Forelimb muscle (tissue), 1 donor: Measurements from ENCODE around the gene RAD21L1. TPM values are rescaled to one million over a fixed set of nuclear protein-coding genes. Genes with fewer than 3 reads are reported as not detected.

Experiments used
- DNase-seq: peaks from one replicate; pipeline ENCODE4 v3.0.0-alpha.2; 2013; ENCODE audit warnings: low read depth
- polyA plus RNA-seq: library from polyadenylated mRNA; unstranded; fragments of 120-200 nt; gene quantifications from one replicate; pipeline ENCODE4 v1.2.1, GENCODE V29; 2013; ENCODE audit not compliant: insufficient read length

Gene RAD21L1
- polyA plus RNA-seq, 1 donor = not detected

DNA sequence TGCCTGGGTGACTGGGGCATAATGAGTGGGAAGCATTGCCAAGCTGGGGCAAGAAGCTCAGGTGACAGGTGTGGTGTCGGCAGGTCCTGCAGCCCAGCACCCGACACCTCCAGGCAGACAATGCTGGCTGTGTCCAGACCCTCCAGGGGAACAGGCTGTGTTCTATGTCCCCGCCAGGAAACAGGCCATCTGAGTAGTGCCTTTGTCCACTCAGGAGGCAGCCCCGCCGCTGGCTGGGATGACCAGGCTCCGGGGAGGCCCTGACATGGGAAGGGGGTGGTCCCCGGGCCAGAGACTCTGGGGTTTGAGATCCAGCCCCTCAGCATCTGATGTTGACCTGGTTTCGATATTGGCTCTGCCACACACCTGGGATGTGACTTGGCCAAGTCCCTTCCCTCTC, 68.7 kb downstream of the RAD21L1 start:
- no peak for DNase-seq

DNA sequence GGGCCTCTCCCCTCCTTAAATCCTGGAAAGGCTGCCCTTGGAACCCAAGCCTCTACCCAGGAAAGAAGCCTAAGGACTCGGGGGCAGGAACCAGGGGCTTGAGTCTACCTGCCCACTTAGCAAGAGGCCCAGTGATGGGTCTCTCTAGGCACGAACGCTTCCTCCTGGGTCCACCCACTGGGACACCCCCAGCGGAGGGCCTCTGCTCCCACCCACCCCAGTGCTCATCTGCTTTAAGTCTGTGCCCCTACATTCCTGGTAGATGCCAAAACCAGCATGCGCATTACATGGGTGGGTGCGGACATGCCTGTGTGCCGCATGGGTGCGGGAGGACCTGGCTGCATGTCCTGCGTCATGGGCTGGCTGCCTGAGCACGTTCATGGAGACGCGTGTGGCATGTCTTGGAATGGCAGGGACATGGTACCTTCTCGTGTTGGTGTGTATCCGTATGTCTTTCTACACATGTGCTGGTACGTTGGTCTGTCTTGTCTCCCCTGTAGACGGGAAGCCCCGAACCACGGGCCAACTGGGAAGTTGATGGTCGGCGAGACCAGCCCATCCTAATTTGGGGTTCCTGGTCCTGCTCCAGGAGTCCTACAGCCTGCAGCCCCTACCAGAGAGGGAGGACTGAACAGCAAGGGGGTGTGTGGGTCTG, 69.6 kb downstream of the RAD21L1 start:
- no peak for DNase-seq

- no peak for DNase-seq
Measured at GRCh38 chr20:1296117-1296610, 70.3 kb downstream of the RAD21L1 start.

- DNase-seq = no peak
Measured at GRCh38 chr20:1296922-1297321, 71.1 kb downstream of the RAD21L1 start.

DNA sequence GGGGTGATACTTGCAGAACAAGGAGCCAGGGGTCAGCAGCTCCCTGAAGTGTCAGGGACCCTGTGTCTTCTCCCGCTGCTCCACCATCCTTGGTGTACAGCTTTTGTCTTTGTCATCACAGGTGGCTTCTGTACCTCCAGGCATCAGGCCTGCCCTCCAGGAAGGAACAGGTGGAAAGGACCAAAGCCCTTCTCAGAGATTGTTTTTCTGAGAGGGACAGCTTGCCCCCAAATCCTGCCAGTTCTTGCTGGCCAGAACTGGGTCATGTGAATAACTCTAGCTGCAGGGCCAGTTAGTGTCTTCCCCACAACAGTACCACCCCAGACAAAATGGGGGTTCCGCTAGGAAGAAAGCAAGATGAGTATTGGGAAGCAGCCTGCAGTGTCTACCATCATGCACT, 71.6 kb downstream of the RAD21L1 start:
- DNase-seq = no peak

- DNase-seq = no peak
Measured at GRCh38 chr20:1298166-1298565, 72.3 kb downstream of the RAD21L1 start.

DNA sequence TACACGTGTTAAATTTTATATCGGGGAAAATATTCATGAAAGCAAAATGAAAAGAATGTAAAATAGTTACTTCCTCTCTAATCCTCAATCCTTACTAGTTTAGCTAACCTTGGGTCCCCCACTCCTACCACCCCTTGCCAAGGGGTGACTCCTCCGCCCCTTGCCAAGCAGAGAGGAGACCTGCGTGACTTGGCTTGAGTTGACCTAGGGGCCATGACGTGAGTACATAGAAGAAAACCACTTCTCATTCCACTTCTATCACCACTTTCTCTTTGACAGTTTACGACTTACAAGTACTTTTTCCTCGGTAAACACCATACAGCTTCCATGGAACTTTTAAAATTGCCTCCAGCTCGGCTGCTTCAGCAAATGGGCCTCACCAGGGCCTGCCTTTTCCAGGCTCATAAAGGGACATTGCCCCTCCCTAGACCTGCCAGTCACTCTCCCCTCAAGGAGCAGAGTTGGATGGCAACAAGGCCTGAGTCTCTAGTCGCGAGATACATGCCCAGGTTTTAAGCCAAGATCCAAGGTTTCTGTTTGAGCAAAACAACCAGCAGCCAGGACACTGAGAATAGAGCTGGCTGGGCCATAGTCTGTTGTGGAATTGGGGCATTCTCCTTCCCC, 73.2 kb downstream of the RAD21L1 start:
- no peak for DNase-seq

DNA sequence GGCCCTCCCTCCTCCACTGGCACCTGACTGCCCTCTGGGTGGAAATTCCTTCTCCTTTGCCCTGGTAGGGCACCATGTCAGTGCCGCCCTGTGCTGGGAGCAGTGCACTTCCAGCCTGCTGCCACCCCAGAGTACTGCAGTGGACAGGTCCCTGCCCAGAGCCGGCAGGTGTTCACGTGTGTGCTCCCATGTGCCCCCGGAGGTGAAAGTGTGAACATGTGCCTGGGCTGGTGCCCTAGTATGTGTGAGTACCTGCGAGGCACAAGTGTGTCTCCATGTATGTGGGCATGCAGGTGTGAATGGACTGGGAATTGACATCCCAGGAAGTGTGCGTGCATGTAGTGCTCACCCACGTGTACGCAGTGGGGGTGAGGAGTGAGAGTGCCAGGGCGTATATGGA, 73.7 kb downstream of the RAD21L1 start:
- no peak for DNase-seq

GRCh38 chr20:1300083-1300840, 74.4 kb downstream of the RAD21L1 start:
- no peak for DNase-seq

- no peak for DNase-seq
Measured at GRCh38 chr20:1301031-1301529, 75.2 kb downstream of the RAD21L1 start.

DNA sequence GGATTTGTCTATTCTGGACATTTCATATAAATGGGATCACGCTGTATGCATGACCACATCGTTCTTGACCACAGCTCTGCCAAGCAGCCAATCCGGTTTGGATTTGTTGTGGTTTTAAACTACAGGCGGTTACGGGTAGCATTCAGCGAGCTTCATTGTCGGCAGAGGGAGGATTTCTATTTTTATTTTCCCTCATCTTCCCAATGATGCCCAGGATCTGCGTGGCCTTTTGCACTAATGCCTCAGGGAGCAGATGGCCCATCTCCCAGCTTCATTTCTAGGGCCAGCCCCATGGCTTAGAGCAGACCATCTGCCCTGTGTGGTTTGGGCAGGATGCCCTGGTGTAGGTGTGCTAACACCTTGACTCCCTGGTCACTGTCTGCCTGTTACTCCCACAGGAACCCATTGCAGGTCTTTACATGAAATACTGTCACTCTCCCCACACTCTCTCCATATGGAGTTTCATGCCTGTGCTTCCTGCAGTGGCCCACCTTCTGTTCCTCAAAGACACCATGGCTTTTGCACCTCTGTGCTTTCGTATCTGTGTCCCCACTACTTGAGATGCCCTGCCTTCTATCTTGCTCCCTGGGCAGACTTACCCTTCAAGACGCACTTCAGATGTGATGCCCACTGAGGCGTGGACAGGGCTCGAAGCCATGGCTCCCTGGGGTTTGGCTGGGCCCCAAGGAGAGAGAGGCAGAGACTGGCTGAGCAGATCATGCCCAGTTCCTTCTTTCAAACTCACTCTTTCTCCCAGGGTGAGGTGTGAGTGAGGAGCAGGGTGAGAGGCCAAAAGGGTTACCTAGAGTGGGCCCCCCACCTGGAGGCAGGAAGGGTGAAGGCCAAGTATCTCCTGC, 77.1 kb downstream of the RAD21L1 start:
- no peak for DNase-seq

DNA sequence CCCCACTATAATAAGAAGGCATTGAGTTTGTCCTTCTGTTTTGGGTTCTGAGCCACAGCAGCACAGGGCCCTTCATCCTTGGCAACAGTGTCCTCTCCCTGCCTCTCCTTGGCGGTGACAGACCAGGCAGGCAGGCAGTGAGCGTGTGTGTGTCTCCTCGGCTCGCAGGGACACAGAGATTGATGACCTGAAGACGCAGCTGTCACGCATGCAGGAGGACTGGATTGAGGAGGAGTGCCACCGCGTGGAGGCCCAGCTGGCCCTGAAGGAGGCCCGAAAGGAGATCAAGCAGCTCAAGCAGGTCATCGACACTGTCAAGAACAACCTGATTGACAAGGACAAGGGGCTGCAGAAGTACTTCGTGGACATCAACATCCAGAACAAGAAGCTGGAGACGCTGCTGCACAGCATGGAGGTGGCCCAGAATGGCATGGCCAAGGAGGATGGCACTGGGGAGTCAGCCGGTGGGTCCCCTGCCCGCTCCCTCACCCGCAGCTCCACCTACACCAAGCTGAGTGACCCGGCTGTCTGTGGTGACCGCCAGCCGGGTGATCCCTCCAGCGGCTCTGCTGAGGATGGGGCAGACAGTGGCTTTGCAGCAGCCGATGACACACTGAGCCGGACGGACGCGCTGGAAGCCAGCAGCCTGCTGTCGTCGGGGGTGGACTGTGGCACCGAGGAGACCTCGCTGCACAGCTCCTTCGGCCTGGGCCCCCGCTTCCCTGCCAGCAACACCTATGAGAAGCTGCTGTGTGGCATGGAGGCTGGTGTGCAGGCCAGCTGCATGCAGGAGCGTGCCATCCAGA, 79.1 kb downstream of the RAD21L1 start:
- DNase-seq = no peak

Other genes starting within 250 kb of the RAD21L1 start
- 0.15 TPM for gene RSPO4, start 223.7 kb upstream of the RAD21L1 start, polyA plus RNA-seq
- gene PSMF1, start 107.4 kb upstream of the RAD21L1 start, polyA plus RNA-seq = 98.1 TPM
- 2.6 TPM for gene TMEM74B, start 41.1 kb upstream of the RAD21L1 start, polyA plus RNA-seq
- 0.39 TPM for gene C20orf202, start 22.6 kb upstream of the RAD21L1 start, polyA plus RNA-seq
- gene SNPH, start 40.2 kb downstream of the RAD21L1 start, polyA plus RNA-seq = 9.0 TPM
- gene SDCBP2, start 103.1 kb downstream of the RAD21L1 start, polyA plus RNA-seq = 1.5 TPM
- gene FKBP1A, start 167.0 kb downstream of the RAD21L1 start, polyA plus RNA-seq = 240 TPM
- gene NSFL1C, start 240.8 kb downstream of the RAD21L1 start, polyA plus RNA-seq = 67.3 TPM